GM19043 (cell line): Measurements from ENCODE around the gene RBM19.

Experiments used
- ATAC-seq: cut with Tn5 transposase; IDR thresholded peaks from one replicate; pipeline ENCODE4 v1.9.1; 2021; ENCODE audit warnings: low read depth; ENCODE audit not compliant: unreplicated experiment

The RBM19 gene

GRCh38 chr12:113841786-113842185 is 124.3 kb downstream of the RBM19 start:
- ATAC-seq = no peak

- no peak for ATAC-seq
Measured at GRCh38 chr12:113840401-113841042, 125.6 kb downstream of the RBM19 start.

- ATAC-seq = no peak
Measured at GRCh38 chr12:113838896-113839295, 127.2 kb downstream of the RBM19 start.

- no peak for ATAC-seq
Measured at GRCh38 chr12:113837528-113838296, 128.4 kb downstream of the RBM19 start.

GRCh38 chr12:113837084-113837483 is 129.0 kb downstream of the RBM19 start:
- ATAC-seq = no peak

GRCh38 chr12:113835896-113836295 is 130.2 kb downstream of the RBM19 start:
- ATAC-seq = no peak

GRCh38 chr12:113835433-113835832 is 130.7 kb downstream of the RBM19 start:
- ATAC-seq = no peak

GRCh38 chr12:113833422-113833821 is 132.7 kb downstream of the RBM19 start:
- no peak for ATAC-seq

- ATAC-seq = no peak
Measured at GRCh38 chr12:113831476-113831875, 134.6 kb downstream of the RBM19 start.

- ATAC-seq = no peak
Measured at GRCh38 chr12:113831016-113831415, 135.1 kb downstream of the RBM19 start.

GRCh38 chr12:113829212-113829611 is 136.9 kb downstream of the RBM19 start:
- ATAC-seq = no peak

- ATAC-seq = no peak
Measured at GRCh38 chr12:113827539-113828114, 138.5 kb downstream of the RBM19 start.

- no peak for ATAC-seq
Measured at GRCh38 chr12:113826805-113827538, 139.2 kb downstream of the RBM19 start.

- no peak for ATAC-seq
Measured at GRCh38 chr12:113825705-113826104, 140.4 kb downstream of the RBM19 start.

GRCh38 chr12:113823816-113824215 is 142.3 kb downstream of the RBM19 start:
- ATAC-seq = no peak

GRCh38 chr12:113823016-113823415 is 143.1 kb downstream of the RBM19 start:
- ATAC-seq = no peak

- ATAC-seq = no peak
Measured at GRCh38 chr12:113820842-113821241, 145.3 kb downstream of the RBM19 start.

GRCh38 chr12:113820309-113820708 is 145.8 kb downstream of the RBM19 start:
- ATAC-seq = no peak

GRCh38 chr12:113819495-113819894 is 146.6 kb downstream of the RBM19 start:
- no peak for ATAC-seq

GRCh38 chr12:113818833-113819232 is 147.3 kb downstream of the RBM19 start:
- ATAC-seq = no peak

GRCh38 chr12:113818283-113818682 is 147.8 kb downstream of the RBM19 start:
- ATAC-seq = no peak
